HFF-Myc (cell line): ENCODE data around the gene ADH1B.
"Not testable (repeated sequence)": the region's sequence is repeated elsewhere in the genome, so short reads cannot be mapped to it uniquely, and the experiment has no call there.

Source experiments
- DNase-seq: peaks from one replicate; pipeline ENCODE4 v3.0.0-alpha.2; 2011; ENCODE audit warnings: low read depth; ENCODE audit errors: extremely low read depth
- H3K4me3 ChIP-seq: replicated peaks from 2 replicates; pipeline ENCODE4 v1.5.1; 2011; ENCODE audit warnings: low read depth, mild to moderate bottlenecking, control low read depth, low read length
- CTCF ChIP-seq: IDR thresholded peaks from 2 replicates; pipeline ENCODE4 v1.5.1; 2012; ENCODE audit warnings: mild to moderate bottlenecking, low read depth, low read length, control low read depth; ENCODE audit errors: missing control alignments

Gene ADH1B

DNA sequence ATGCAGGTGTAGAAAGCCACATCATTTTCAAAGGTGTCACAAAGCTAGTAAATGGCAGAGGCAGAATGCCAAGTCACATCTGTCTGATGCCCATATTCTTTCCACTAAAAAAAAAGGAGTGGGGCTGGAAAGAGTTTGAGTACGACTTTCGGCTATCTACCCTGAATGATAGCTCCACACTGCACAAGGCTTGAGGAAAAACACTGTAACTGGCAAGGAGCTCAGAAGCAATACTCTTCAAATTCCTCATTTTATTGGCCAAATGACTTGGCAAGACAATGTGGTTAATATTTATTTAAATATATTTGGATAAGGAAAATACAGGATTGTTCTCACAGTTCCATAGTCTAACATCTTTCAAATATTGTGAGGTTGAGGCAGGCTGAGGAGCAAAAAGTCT, 36.7 kb upstream of the ADH1B start:
- no peak for DNase-seq
- H3K4me3 ChIP-seq, result no peak overlapping the region

GRCh38 chr4:99356992-99357391, 35.8 kb upstream of the ADH1B start:
- no peak overlapping the region for H3K4me3 ChIP-seq
- no peak for DNase-seq
- no peak for TF ChIP-seq CTCF

More for the DNA sequence above, 36.7 kb upstream of the ADH1B start:
- TF ChIP-seq CTCF, result no peak

- not testable (repeated sequence) for DNase-seq, H3K4me3 ChIP-seq
Measured at GRCh38 chr4:99356149-99356548, 34.9 kb upstream of the ADH1B start.

DNA sequence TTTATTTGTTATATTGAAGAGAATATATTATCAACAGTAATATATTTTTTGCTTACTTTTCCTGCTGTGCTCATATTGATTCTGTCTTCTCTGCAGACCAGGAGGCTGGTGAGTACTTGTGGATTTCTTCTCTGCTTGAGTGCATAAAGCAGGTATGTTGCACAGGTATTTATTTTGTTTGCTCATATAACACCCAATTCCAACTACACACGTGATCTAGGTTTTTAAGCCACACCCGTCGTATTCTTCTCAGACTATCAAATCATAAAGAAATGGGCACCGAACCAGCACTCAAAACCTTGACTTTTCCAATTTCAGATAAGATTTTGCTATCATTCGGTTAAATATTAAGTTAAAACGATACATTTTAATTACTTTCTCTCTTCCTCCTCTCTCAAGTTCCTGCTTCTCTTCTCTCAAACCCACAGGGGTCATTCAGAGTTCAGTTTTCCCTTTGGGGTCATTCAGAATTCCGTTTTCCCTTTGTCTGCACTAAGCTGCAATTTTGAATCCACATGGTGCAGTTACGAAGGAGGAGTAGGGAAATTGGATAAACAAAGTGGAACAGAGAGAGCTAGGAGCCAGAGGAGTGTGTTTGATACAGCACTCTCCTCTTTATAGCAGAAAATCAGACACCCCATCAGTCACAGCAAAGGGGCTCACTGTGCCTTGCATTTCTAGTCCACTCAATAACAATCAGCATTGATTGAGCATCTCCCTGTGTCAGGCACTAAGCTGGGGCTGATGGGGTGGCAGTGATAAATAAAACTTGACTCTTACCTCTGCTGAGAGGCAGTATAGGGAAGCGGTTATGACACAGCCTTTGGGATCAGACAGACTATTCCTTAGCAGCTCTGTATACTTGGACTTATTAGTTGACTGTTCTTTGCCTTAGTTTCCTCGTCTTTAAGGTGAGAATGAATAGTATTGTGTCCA, 31.7 kb upstream of the ADH1B start, which contains the start of gene ADH1C:
Gene ADH1C, minus strand, starts transcription at position 145 of the 936 bp plus-strand sequence. Its CDS starts 71 bp downstream, at position 74.
- no peak for DNase-seq
- TF ChIP-seq CTCF, result no peak
- H3K4me3 ChIP-seq, result no peak within 1 kb of the TSS

- no peak for DNase-seq
- H3K4me3 ChIP-seq, result no peak overlapping the region
- TF ChIP-seq CTCF, result no peak
Measured at GRCh38 chr4:99351487-99351886, 30.3 kb upstream of the ADH1B start.

GRCh38 chr4:99349338-99349737, 28.1 kb upstream of the ADH1B start:
- no peak for TF ChIP-seq CTCF
- no peak overlapping the region for H3K4me3 ChIP-seq
- DNase-seq, result no peak

GRCh38 chr4:99342624-99343023, 21.4 kb upstream of the ADH1B start:
- DNase-seq, H3K4me3 ChIP-seq: not testable (repeated sequence)

DNA sequence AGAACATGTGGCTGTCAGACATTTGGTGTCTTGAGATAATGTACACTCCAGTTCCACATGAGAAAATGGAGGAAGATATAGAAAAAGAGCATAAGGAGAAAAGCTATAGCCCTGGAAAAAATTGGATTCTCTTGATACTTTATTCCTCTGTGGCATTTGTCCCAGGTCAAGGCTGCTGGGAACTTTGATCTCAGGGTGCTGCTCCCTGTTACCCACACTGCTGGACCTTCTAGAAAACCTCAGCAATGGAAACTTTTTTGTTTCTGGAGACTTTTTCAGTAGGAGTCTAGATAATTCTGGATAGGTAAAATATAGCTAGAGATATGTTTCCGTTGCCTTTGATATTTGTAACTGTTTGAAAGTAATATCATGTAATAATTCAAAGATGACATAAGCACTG, 20.2 kb upstream of the ADH1B start:
- no peak overlapping the region for H3K4me3 ChIP-seq
- TF ChIP-seq CTCF, result no peak
- no peak for DNase-seq
